ENCODE results near the gene CCDC88B. TPM values are rescaled to one million over a fixed set of nuclear protein-coding genes. Genes with fewer than 3 reads are reported as not detected.
"Not testable (repeated sequence)": the region's sequence is repeated elsewhere in the genome, so short reads cannot be mapped to it uniquely, and the experiment has no call there.

Gene CCDC88B
- total and polyA plus RNA-seq, 4 donors, result 3.5 to 4.9 (median 4.0) TPM

GRCh38 chr11:64307795-64308194, 32.2 kb upstream of the CCDC88B start:
- not testable (repeated sequence) for H3K9me3 ChIP-seq (ENCODE audit: control insufficient read depth in 4 of 4, low read length in 3 of 4); DNase-seq (ENCODE audit: low spot score); H3K36me3 ChIP-seq (ENCODE audit: control insufficient read depth in 4 of 4, insufficient read depth in 3 of 4, low read depth in 1 of 4, low read length in 3 of 4); H3K27me3 ChIP-seq (ENCODE audit: control insufficient read depth in 4 of 4, insufficient read depth in 4 of 4, low read length in 3 of 4); H3K27ac ChIP-seq (ENCODE audit: low read depth in 1 of 2, low read length in 2 of 2)
- WGBS, result 89% methylated on average over 5 of the region's 5 CpGs
- Histone ChIP-seq H3K4me3 (ENCODE audit: low read depth in 1 of 3, low read length in 3 of 3) (peak overlapping the region in 1 of 3 donors; percentile 42), H3K9ac (ENCODE audit: low read depth in 1 of 2, low read length in 2 of 2) (peak overlapping the region in 1 of 2 donors; percentile 87), H3K4me1 (ENCODE audit: control insufficient read depth in 4 of 4, insufficient read depth in 4 of 4, low read length in 3 of 4) (peaks cover 5 to 48% (median 36%) of the 10 kb centered on the region in 4 donors)
- TF ChIP-seq HNF4A (conservative IDR thresholded peaks at IDR 0.05), result peak; percentile 52 to 72

- peaks cover 4 to 26% (median 9%) of the 10 kb centered on the region in 4 donors for H3K36me3 ChIP-seq (ENCODE audit: control insufficient read depth in 4 of 4, insufficient read depth in 3 of 4, low read depth in 1 of 4, low read length in 3 of 4)
- WGBS, result 94% methylated on average over 10 of the region's 10 CpGs
Observed at GRCh38 chr11:64312947-64313346, 27.1 kb upstream of the CCDC88B start.

More at GRCh38 chr11:64312947-64313346, 27.1 kb upstream of the CCDC88B start:
- no peak for DNase-seq (ENCODE audit: low spot score)
- Histone ChIP-seq H3K9me3 (ENCODE audit: control insufficient read depth in 4 of 4, low read length in 3 of 4) (no peaks in the 10 kb centered on the region), H3K27ac (ENCODE audit: low read depth in 1 of 2, low read length in 2 of 2) (no peak overlapping the region), H3K9ac (ENCODE audit: low read depth in 1 of 2, low read length in 2 of 2) (no peak overlapping the region), H3K4me1 (ENCODE audit: control insufficient read depth in 4 of 4, insufficient read depth in 4 of 4, low read length in 3 of 4) (peaks cover 1 to 54% (median 39%) of the 10 kb centered on the region in 4 donors), H3K27me3 (ENCODE audit: control insufficient read depth in 4 of 4, insufficient read depth in 4 of 4, low read length in 3 of 4) (no peaks in the 10 kb centered on the region), H3K4me3 (ENCODE audit: low read depth in 1 of 3, low read length in 3 of 3) (no peak overlapping the region)
- TF ChIP-seq CTCF (IDR thresholded peaks at IDR 0.05; ENCODE audit: low read depth, low read length, missing input control), result no peak
- no peak for TF ChIP-seq RAD21 (IDR thresholded peaks at IDR 0.05)
- TF ChIP-seq JUND (IDR thresholded peaks at IDR 0.05), result no peak
- no peak for TF ChIP-seq ZBTB33 (IDR thresholded peaks at IDR 0.05)
- no peak for TF ChIP-seq TAF1 (conservative IDR thresholded peaks at IDR 0.05)
- no peak for TF ChIP-seq RXRA (IDR thresholded peaks at IDR 0.05)
- no peak for TF ChIP-seq ATF3 (IDR thresholded peaks at IDR 0.05)
- TF ChIP-seq FOXA1 (IDR thresholded peaks at IDR 0.05), result no peak
- TF ChIP-seq FOXA2 (IDR thresholded peaks at IDR 0.05), result no peak
- TF ChIP-seq EGR1 (IDR thresholded peaks at IDR 0.05; ENCODE audit: low read depth in 2 of 2), result no peak
- TF ChIP-seq HNF4G (IDR thresholded peaks at IDR 0.05), result no peak
- TF ChIP-seq HNF4A (conservative IDR thresholded peaks at IDR 0.05), result no peak
- TF ChIP-seq REST (IDR thresholded peaks at IDR 0.05), result no peak
- TF ChIP-seq MAX (IDR thresholded peaks at IDR 0.05), result no peak

Measured in liver (tissue), 9 donors.